ENCODE results near the gene BRWD1. TPM values are rescaled to one million over a fixed set of nuclear protein-coding genes. Genes with fewer than 3 reads are reported as not detected.

BRWD1 gene
- total and polyA plus RNA-seq, 2 of the 13 experiments (the other 11 are each of a cell fraction or from before 2014, with no cell fraction given), result 13.9 to 28.0 TPM

DNA sequence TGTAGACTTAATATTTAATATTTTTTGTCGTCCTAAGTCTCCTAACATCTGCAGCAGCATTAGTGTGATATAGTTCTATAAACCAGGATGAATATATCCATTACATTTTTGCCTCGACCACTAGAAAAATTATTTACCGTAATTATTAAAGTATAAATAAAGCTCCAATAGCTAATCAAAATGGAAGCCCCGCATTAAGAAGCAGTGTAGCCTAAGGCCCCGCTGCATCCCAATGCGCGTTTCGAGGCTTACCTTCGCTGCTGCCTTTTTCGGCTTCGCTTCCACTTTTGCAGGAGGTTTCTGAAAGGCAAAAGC is 34.6 kb upstream of the BRWD1 start:
- CTCF ChIA-PET (ENCODE audit: low intra/inter-chr PET ratio, low total read pairs), result no interaction called here
- peaks cover 2 to 27% of the 10 kb centered on the region in 2 experiments; a peak in 4 of 5 replicates for H3K36me3 ChIP-seq (replicated peaks in 1 of 2; ENCODE audit: control insufficient read depth in 1 of 2, insufficient read depth in 2 of 2, low read length in 2 of 2)
- no peaks in the 10 kb centered on the region; a peak in 1 of 5 replicates for H3K27me3 ChIP-seq (ENCODE audit: control insufficient read depth in 1 of 2, insufficient read depth in 2 of 2, low read length in 2 of 2)
- H2AFZ ChIP-seq (ENCODE audit: low read length), result no peak overlapping the region
- DNase-seq (ENCODE audit: low spot score), result no peak
- no peak for ATAC-seq
- peak overlapping the region; percentile 94 for H3K9ac ChIP-seq (ENCODE audit: insufficient read depth, low read depth, low read length)
- WGBS (ENCODE audit: low lambda C conversion rate), result under 1% methylated on average over 11 of the region's 11 CpGs
- in situ Hi-C loops (cut with HindIII; ENCODE audit: extremely low pct_ligation_motif_present, low pct_unique_long_range_greater_than_20kb), result loop anchor here (5.0 to 10.0 kb wide), 2 partner anchors 39 to 97 kb away; partner anchors contain the start of gene LCA5L
- intact Hi-C loops (cut with micrococcal nuclease; ENCODE audit: unreplicated experiment), result loop anchor here (1.0 to 2.0 kb wide), 2 partner anchors 35 to 40 kb away; partner anchors contain the start of gene BRWD1
- H3K4me3 ChIP-seq (replicated peaks in 1 of 3; ENCODE audit: insufficient read depth in 1 of 3, low read depth in 2 of 3, low read length in 3 of 3), result peak overlapping the region; percentile 97 to 99 (median 98)
- FAIRE-seq, result no peak
- TSS peak; percentile 56 for BruUV-seq (replicated peaks)
- H4K20me1 ChIP-seq (ENCODE audit: insufficient read depth, low read length), result peaks cover 11% of the 10 kb centered on the region
- POLR2A ChIA-PET, result interaction anchor here (1.0 to 4.1 kb wide), 8 partner anchors 9 to 165 kb away, joined by 4 to 38 read pairs (median 4); partner anchors contain the start of genes BRWD1 and PSMG1
- peak overlapping the region; percentile 86 for H3K4me2 ChIP-seq (ENCODE audit: low read depth, low read length)
- peaks cover 41% of the 10 kb centered on the region for H3K79me2 ChIP-seq (ENCODE audit: insufficient read depth, low read length)
- peaks cover 40% of the 10 kb centered on the region for H3K4me1 ChIP-seq (ENCODE audit: insufficient read depth, low read length)
- H3K9me3 ChIP-seq (ENCODE audit: low read length), result no peaks in the 10 kb centered on the region
- H3K27ac ChIP-seq (ENCODE audit: extremely low read length, insufficient read depth, low read length), result peak overlapping the region; percentile 92
- no peak for TF ChIP-seq MTA1 (CRISPR knock-in tag; IDR thresholded peaks at IDR 0.05; ENCODE audit: borderline replicate concordance)
- no peak for TF ChIP-seq TCF7 (IDR thresholded peaks at IDR 0.05; ENCODE audit: low read depth)
- no peak for TF ChIP-seq KLF9 (CRISPR knock-in tag; IDR thresholded peaks at IDR 0.05; ENCODE audit: low read depth)
- 0 out of 2 replicates have a peak, but pooled peaks have one; percentile 2 for TF ChIP-seq ZNF451 (CRISPR knock-in tag; IDR thresholded peaks at IDR 0.05)
- TF ChIP-seq ERF (CRISPR knock-in tag; IDR thresholded peaks at IDR 0.05), result no peak
- no peak for TF ChIP-seq EED (CRISPR knock-in tag; IDR thresholded peaks at IDR 0.05)
- TF ChIP-seq, protein P1, sequence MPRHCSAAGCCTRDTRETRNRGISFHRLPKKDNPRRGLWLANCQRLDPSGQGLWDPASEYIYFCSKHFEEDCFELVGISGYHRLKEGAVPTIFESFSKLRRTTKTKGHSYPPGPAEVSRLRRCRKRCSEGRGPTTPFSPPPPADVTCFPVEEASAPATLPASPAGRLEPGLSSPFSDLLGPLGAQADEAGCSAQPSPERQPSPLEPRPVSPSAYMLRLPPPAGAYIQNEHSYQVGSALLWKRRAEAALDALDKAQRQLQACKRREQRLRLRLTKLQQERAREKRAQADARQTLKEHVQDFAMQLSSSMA (CRISPR knock-in tag; IDR thresholded peaks at IDR 0.05), result no peak
- no peak for TF ChIP-seq ZNF672 (CRISPR knock-in tag; IDR thresholded peaks at IDR 0.05)
- peak; percentile 97 for TF ChIP-seq GZF1 (CRISPR knock-in tag; IDR thresholded peaks at IDR 0.05)
- no peak for TF ChIP-seq RBAK (CRISPR knock-in tag; IDR thresholded peaks at IDR 0.05)
- TF ChIP-seq ZFP41 (CRISPR knock-in tag; IDR thresholded peaks at IDR 0.05; ENCODE audit: borderline replicate concordance), result no peak
- TF ChIP-seq U2AF2 (IDR thresholded peaks at IDR 0.05; ENCODE audit: low read depth, low read length), result no peak
- no peak for TF ChIP-seq ZNF616 (CRISPR knock-in tag; IDR thresholded peaks at IDR 0.05; ENCODE audit: low read depth)
- TF ChIP-seq ZNF331 (CRISPR knock-in tag; IDR thresholded peaks at IDR 0.05), result no peak
- TF ChIP-seq ZNF773 (CRISPR knock-in tag; IDR thresholded peaks at IDR 0.05; ENCODE audit: borderline replicate concordance), result no peak
- TF ChIP-seq, protein P2, sequence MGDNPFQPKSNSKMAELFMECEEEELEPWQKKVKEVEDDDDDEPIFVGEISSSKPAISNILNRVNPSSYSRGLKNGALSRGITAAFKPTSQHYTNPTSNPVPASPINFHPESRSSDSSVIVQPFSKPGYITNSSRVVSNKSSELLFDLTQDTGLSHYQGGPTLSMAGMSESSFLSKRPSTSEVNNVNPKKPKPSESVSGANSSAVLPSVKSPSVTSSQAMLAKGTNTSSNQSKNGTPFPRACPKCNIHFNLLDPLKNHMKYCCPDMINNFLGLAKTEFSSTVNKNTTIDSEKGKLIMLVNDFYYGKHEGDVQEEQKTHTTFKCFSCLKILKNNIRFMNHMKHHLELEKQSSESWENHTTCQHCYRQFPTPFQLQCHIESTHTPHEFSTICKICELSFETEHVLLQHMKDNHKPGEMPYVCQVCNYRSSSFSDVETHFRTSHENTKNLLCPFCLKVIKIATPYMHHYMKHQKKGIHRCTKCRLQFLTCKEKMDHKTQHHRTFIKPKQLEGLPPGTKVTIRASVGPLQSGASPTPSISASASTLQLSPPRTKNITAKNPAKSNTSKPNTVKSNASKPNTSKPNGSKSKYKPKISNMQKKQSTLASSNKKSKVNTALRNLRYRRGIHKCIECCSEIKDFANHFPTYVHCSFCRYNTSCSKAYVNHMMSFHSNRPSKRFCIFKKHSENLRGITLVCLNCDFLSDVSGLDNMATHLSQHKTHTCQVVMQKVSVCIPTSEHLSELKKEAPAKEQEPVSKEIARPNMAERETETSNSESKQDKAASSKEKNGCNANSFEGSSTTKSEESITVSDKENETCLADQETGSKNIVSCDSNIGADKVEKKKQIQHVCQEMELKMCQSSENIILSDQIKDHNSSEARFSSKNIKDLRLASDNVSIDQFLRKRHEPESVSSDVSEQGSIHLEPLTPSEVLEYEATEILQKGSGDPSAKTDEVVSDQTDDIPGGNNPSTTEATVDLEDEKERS (CRISPR knock-in tag; IDR thresholded peaks at IDR 0.05), result no peak
- TF ChIP-seq HDAC6 (IDR thresholded peaks at IDR 0.05; ENCODE audit: low read depth, low read length), result no peak
- TF ChIP-seq NFYB (CRISPR knock-in tag; IDR thresholded peaks at IDR 0.05), result no peak
- TF ChIP-seq, protein P3, sequence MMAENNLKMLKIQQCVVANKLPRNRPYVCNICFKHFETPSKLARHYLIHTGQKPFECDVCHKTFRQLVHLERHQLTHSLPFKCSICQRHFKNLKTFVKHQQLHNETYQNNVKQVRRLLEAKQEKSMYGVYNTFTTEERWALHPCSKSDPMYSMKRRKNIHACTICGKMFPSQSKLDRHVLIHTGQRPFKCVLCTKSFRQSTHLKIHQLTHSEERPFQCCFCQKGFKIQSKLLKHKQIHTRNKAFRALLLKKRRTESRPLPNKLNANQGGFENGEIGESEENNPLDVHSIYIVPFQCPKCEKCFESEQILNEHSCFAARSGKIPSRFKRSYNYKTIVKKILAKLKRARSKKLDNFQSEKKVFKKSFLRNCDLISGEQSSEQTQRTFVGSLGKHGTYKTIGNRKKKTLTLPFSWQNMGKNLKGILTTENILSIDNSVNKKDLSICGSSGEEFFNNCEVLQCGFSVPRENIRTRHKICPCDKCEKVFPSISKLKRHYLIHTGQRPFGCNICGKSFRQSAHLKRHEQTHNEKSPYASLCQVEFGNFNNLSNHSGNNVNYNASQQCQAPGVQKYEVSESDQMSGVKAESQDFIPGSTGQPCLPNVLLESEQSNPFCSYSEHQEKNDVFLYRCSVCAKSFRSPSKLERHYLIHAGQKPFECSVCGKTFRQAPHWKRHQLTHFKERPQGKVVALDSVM (CRISPR knock-in tag; IDR thresholded peaks at IDR 0.05), result no peak
- TF ChIP-seq, protein P4, sequence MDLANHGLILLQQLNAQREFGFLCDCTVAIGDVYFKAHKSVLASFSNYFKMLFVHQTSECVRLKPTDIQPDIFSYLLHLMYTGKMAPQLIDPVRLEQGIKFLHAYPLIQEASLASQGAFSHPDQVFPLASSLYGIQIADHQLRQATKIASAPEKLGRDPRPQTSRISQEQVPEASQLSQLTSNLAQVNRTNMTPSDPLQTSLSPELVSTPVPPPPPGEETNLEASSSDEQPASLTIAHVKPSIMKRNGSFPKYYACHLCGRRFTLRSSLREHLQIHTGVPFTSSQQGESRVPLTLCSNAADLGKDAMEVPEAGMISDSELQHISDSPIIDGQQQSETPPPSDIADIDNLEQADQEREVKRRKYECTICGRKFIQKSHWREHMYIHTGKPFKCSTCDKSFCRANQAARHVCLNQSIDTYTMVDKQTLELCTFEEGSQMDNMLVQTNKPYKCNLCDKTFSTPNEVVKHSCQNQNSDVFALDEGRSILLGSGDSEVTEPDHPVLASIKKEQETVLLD (CRISPR knock-in tag; IDR thresholded peaks at IDR 0.05; ENCODE audit: low read depth), result no peak
